Pancreas (tissue), 10 donors: ENCODE results near the gene TIA1. TPM values are rescaled to one million over a fixed set of nuclear protein-coding genes. Genes with fewer than 3 reads are reported as not detected.
"Not testable (repeated sequence)": the region's sequence is repeated elsewhere in the genome, so short reads cannot be mapped to it uniquely, and the experiment has no call there.

Experiments
- ATAC-seq, 4 donors: fragments of 200-7000 bp; cut with Tn5 transposase; one replicate each; pipeline versions ENCODE4 v1.8.0 to v1.9.1; 2020; ENCODE audit warnings: mild to moderate bottlenecking in 4 of 4, moderate library complexity in 4 of 4
- DNase-seq, 6 donors: peaks; one replicate each; pipeline ENCODE4 v3.0.0-alpha.2; 2020
- FAIRE-seq: peaks from 2 replicates; lab custom pipeline; 2012; peaks lifted over from hg19 to GRCh38; lab: Jason Lieb, UNC
- H3K27ac ChIP-seq, 4 donors: fragments of 200-600 bp; sonication (generic); 1 replicate in 3 of 4; 2 replicates in 1 of 4; pipeline versions ENCODE4 v1.5.0 to v1.8.0; 2020
- H3K27me3 ChIP-seq, 4 donors: fragments of 200-600 bp; one replicate each; pipeline ENCODE4 v1.8.0; 2021
- H3K36me3 ChIP-seq, 3 donors: fragments of 200-600 bp; sonication (generic) in 1 of 3; one replicate each; pipeline versions ENCODE4 v1.5.0 to v1.8.0; 2020 to 2021
- H3K4me1 ChIP-seq, 3 donors: fragments of 200-600 bp; one replicate each; pipeline ENCODE4 v1.8.0; 2021
- H3K4me3 ChIP-seq, 4 donors: fragments of 200-600 bp; sonication (generic) in 2 of 4; one replicate each; pipeline versions ENCODE4 v1.5.0 to v1.8.0; 2020 to 2021
- H3K9me3 ChIP-seq, 4 donors: fragments of 200-600 bp; one replicate each; pipeline ENCODE4 v1.8.0; 2021
- CTCF ChIP-seq, 4 donors: fragments of 200-600 bp; sonication (generic) in 3 of 4; IDR thresholded peaks; one replicate each; pipeline versions ENCODE4 v1.5.0 to v1.8.0; 2021; ENCODE audit warnings: antibody characterized with exemption in 4 of 4
- WGBS, 2 donors: extraction: QIAGEN DNeasy Blood & Tissue Kit; methylation state at CpG; one replicate each; pipeline ENCODE4 v1.1.7; 2013; 5-methylcytosine and 5-hydroxymethylcytosine counted together
- intact Hi-C, 3 donors: fragments of 100-400 bp; cut with DNase I; formaldehyde crosslinking; loops; one replicate each; pipeline versions ENCODE4 v1.11.1 to v1.14.2; 2022
- polyA plus RNA-seq, 2 donors: library from polyadenylated mRNA; stranded (reverse); fragments of 200-250 nt; gene quantifications; one replicate each; pipeline ENCODE4 v1.2.3, GENCODE V29; 2013
- total RNA-seq, 6 donors: library from RNA; stranded (reverse); fragmentation: NEBNext Ultra II Directional in 4 of 6; extraction: Animal tissue kit (Norgen Biotek cat#: 25700) in 4 of 6; gene quantifications; one replicate each; pipeline versions ENCODE4 v1.2.1 to v1.2.4, GENCODE V29; 2021 to 2023
- donor health status: healthy with polysubstance abuse.
- donor health status: DM: no; HTN: no; CAD: no; lungs with moderate emphysema.
- donor health status: DM: no; HTN: no; CAD: no.
- donor health status: control.
- donor health status: control.
- donor health status: Bipolar disorder and iron deficiency.
- donor health status: DM: yes; HTN: yes; CAD: no.
- donor health status: DM: no; HTN: no; CAD: no.
- donor health status: DM: no; HTN: no; CAD: no.
- donor health status: DM: yes; HTN: yes; CAD: no.

TIA1 gene
- total and polyA plus RNA-seq, 8 donors = 24.0 to 87.2 (median 44.4) TPM

GRCh38 chr2:70182689-70183088 lies 65.7 kb downstream of the TIA1 start:
- no peak overlapping the region for H3K4me3 ChIP-seq
- no peak for TF ChIP-seq CTCF (IDR thresholded peaks at IDR 0.05)
- no peaks in the 10 kb centered on the region for H3K27me3 ChIP-seq
- FAIRE-seq (no peak), ATAC-seq (no peak), DNase-seq (no peak)
- no peaks in the 10 kb centered on the region for H3K9me3 ChIP-seq
- 78 to 80% methylated on average over 4 of the region's 4 CpGs for WGBS, 2 donors
- intact Hi-C loops = no loop called here
- H3K4me1 ChIP-seq = no peaks in the 10 kb centered on the region
- peaks cover 0 to 4% (median 0%) of the 10 kb centered on the region in 3 donors for H3K36me3 ChIP-seq
- no peak overlapping the region for H3K27ac ChIP-seq

- 84 to 88% methylated on average over 16 of the region's 16 CpGs for WGBS, 2 donors
- FAIRE-seq (no peak), DNase-seq (no peak), ATAC-seq (no peak)
- Histone ChIP-seq H3K27ac (no peak overlapping the region), H3K9me3 (no peaks in the 10 kb centered on the region), H3K36me3 (peaks cover 0 to 14% (median 0%) of the 10 kb centered on the region in 3 donors), H3K27me3 (no peaks in the 10 kb centered on the region), H3K4me1 (no peaks in the 10 kb centered on the region), H3K4me3 (no peak overlapping the region)
- no peak for TF ChIP-seq CTCF (IDR thresholded peaks at IDR 0.05)
- intact Hi-C loops = no loop called here
Measured at GRCh38 chr2:70181363-70181956, 67.0 kb downstream of the TIA1 start.

- peaks cover 0 to 40% (median 6%) of the 10 kb centered on the region in 3 donors for H3K36me3 ChIP-seq
- ATAC-seq (no peak), DNase-seq (no peak), FAIRE-seq (no peak)
- H3K9me3 ChIP-seq = no peaks in the 10 kb centered on the region
- 95 to 96% methylated on average over 8 of the region's 8 CpGs for WGBS, 2 donors
- H3K4me3 ChIP-seq = no peak overlapping the region
- H3K4me1 ChIP-seq = no peaks in the 10 kb centered on the region
- no peak overlapping the region for H3K27ac ChIP-seq
- no peaks in the 10 kb centered on the region for H3K27me3 ChIP-seq
- intact Hi-C loops = no loop called here
- no peak for TF ChIP-seq CTCF (IDR thresholded peaks at IDR 0.05)
Measured at GRCh38 chr2:70173520-70173919, 74.9 kb downstream of the TIA1 start.

GRCh38 chr2:70169654-70170245 lies 78.7 kb downstream of the TIA1 start:
- H3K9me3 ChIP-seq, intact Hi-C loops, ATAC-seq, H3K27ac ChIP-seq, H3K4me1 ChIP-seq, DNase-seq, FAIRE-seq, H3K27me3 ChIP-seq, H3K4me3 ChIP-seq: not testable (repeated sequence)
- 95 to 97% methylated on average over 11 of the region's 11 CpGs for WGBS, 2 donors
- peaks cover 0 to 27% (median 0%) of the 10 kb centered on the region in 3 donors for H3K36me3 ChIP-seq

GRCh38 chr2:70161069-70161534 lies 87.3 kb downstream of the TIA1 start:
- no peak for FAIRE-seq
- no peak overlapping the region for H3K4me3 ChIP-seq

More at GRCh38 chr2:70161069-70161534, 87.3 kb downstream of the TIA1 start:
- H3K4me1 ChIP-seq = no peaks in the 10 kb centered on the region
- H3K36me3 ChIP-seq = peaks cover 0 to 11% (median 3%) of the 10 kb centered on the region in 3 donors
- H3K27me3 ChIP-seq = no peaks in the 10 kb centered on the region
- ATAC-seq = peak in 1 of 4 donors; percentile 40
- 49 to 51% methylated on average over 2 of the region's 2 CpGs for WGBS, 2 donors
- no peak for DNase-seq
- no peak overlapping the region for H3K27ac ChIP-seq
- H3K9me3 ChIP-seq = no peaks in the 10 kb centered on the region
- no peak for TF ChIP-seq CTCF (IDR thresholded peaks at IDR 0.05)
- intact Hi-C loops = no loop called here
